Glomerular endothelial cell (primary cell): Measurements from ENCODE around the gene C15orf61. TPM values are rescaled to one million over a fixed set of nuclear protein-coding genes. Genes with fewer than 3 reads are reported as not detected.

Experiments
- DNase-seq: peaks from one replicate; pipeline ENCODE4 v3.0.0-alpha.2; 2011; ENCODE audit warnings: low read depth, low spot score; ENCODE audit errors: extremely low read depth
- total RNA-seq: library from RNA; depleted of rRNA; stranded (reverse); fragments of >200 nt; gene quantifications from 2 replicates; pipeline ENCODE4 v1.2.3, GENCODE V29; 2015

C15orf61 gene
- total RNA-seq, 1 donor from 2014 or later = 3.9 TPM

GRCh38 chr15:67579164-67579563 is 58.2 kb downstream of the C15orf61 start:
- no peak for DNase-seq

Other genes starting within 250 kb of the C15orf61 start
- 7.2 and 9.8 TPM in 2 replicates for gene MAP2K5, start 21.6 kb downstream of the C15orf61 start, total RNA-seq